GM19397 (cell line): ENCODE measurements around the gene CEPT1.

Experiments
- ATAC-seq: cut with Tn5 transposase; IDR thresholded peaks from one replicate; pipeline ENCODE4 v1.9.1; 2021; ENCODE audit warnings: mild to moderate bottlenecking, moderate library complexity; ENCODE audit not compliant: unreplicated experiment

Gene CEPT1

DNA sequence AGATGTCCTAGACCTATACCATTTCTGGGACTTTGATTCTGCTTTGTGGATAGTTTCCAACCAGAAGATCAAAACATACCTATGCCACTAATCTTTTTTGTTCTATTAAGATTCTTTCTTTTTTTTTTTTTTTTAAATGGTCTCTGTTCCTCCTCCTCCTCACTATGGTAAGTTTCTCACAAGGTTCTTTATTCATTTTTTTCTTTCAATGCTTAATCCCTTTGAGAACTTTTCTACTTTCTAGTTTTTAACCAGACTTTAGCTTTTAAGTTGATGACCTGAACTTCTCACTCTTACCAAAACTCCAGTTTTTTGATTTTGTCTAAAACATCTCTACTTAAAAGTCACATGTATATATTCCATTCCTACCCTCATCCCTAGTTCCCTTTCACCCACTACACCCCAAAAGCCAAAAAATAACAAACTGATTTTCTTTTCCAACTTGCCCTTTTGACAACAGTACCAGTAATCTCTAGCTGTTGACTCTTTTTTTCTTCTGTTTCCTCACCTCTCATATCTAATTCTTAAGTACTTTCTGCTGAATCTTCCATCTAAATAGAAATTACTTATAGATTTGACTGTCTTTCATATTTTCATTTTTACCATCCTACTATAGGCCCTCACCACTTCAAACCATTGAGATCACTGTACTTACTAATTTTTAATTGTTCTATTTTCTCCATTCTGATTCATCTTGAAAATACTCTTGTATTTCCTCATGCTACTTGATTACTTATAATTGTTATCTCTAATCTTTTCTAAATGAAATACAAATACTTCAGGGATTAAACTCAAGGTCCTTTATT lies 6.1 kb downstream of the CEPT1 start:
- no peak for ATAC-seq

DNA sequence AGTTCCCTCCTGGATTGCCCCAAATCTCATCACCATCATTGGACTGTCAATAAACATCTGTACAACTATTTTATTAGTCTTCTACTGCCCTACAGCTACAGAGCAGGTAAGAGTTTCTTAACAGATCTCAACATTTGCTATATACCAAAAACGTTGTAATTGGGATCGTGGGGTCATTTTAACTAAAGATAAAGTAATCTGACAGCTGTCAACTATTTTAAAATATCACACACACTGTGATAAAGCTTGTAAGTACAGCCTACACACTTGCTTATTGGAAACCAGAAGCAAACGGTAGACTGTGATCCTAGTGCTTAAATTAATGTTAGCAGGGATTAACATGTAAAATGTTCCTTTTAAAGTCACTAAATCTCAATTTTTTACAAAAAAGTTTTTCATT lies 7.9 kb downstream of the CEPT1 start:
- no peak for ATAC-seq

DNA sequence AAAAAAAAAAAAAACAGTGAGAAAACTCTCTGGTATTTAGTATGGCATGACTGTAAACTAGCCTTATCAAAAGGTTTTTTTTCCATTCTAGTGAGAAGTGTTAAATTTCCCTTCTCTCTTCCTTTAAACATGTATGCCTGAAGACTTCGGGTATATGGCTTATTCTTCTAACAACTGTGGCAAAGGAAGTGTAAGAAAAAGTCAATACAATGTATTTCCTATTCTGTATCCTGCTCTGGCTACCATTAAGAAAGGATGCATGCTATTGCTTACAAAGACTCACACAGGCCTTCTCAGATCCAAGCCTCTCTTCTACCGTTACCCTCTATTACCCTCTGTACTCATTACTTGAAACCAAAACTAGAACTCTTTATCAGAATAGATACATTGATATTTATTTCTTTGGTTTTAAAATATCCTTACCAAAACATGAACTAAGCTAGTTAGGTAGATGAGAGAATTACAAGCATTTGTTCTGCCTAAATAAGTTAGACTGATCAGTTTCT lies 8.4 kb downstream of the CEPT1 start:
- no peak for ATAC-seq

DNA sequence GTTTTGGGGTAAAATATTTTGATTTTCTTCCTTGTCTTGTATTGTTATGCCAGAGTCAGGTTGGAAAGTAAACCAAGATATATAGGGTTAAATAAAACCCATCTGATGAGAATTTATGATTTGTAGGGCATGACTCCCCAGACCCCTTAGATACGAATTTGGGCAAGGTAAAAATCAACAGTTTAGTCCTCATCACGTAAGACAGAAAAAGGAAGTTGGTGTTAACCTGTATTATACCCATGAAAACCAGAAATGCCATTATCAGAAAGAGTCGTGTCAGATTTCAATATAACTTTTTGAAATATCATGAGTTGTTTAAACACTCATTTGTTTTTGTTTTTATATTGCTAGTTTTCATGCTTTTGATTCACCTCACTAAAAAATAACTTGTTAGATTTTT lies 11.8 kb downstream of the CEPT1 start:
- ATAC-seq, result no peak

DNA sequence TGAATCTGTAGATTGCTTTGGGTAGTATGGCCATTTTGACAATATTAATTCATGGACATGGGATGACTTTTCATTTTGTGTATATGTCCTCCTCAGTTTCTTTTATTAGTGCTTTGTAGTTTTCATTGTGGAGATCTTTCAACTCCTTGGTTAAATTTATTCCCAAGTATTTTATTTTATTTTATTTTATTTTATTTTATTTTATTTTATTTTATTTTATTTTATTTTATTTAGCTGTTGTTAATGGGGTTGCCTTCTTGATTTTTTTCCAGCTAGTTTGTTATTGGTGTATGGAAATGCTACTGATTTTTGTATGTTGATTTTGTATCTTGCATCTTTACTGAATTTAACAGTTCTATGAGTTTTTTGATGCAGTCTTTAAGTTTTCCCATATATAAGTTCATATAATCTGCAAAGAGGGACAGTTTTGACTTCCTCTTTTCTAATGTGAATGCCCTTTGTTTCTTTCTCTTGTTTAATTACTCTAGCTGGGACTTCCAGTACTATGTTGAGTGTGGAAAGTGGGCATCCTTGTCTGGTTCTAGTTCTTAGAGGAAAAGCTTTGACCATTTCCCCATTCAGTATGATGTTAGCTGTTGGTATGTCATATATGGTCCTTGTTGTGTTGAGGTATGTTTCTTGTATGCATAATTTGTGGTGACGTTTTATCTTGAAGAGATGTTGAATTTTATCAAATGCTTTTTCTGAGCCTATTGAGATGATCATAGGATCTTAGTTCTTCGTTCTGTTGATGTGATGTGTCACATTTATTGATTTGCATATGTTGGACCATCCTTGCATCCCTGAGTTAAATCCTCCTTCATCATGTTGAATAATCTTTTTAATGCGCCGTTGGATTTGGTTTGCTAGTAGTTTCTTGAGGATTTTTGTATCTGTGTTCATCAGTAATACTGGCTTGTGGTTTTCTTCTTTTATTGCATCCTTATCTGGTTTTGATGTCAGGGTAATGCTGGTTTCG lies 14.3 kb downstream of the CEPT1 start:
- no peak for ATAC-seq

DNA sequence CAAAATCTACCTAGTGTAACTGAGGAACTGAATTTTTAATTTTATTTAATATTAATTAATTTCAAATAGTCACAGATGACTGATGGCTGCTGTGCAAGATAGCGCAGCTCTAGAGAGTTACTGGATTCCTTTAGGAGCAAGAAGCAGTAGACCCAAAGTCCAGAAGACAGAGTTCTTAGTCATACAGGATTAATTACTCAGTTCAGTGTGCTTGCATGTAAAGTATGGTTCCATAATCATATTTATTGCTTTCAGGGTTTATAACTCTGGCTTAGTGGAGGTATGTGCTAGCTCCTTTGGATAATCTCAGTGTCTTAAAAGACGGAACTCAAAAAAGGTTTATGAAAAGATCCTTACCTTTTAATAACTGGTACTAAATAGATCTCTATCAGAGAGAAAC lies 17.4 kb downstream of the CEPT1 start:
- no peak for ATAC-seq

DNA sequence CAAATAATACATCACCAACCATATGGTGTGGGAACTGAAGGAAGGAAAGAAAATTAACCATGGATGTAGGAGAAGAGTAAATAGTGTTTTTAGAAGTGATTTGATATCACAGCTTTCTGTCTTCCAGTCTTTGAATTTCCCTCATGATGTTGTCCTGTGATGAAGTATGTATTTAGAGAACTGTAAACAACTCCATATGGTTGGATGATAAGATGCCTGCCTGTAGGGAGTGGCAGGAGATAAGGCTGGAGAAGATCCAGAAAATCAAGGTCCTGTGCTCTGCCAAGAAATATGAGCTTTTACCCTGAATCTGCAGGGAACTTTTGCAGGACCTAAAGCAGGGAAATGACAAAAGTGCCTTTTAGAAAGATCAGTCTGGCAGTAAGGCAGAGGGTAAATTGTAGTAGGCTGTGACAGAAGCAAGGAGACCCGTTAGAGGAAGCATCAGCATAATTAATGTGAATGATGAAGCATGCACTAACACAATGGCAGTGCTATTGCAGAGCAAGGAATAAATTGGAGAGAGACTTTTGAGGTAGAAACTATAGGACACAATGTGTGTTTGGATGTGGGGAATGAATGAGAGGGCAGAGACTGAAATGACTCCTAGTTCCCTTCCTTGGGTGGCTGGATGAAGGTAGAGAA lies 21.9 kb downstream of the CEPT1 start:
- no peak for ATAC-seq

DNA sequence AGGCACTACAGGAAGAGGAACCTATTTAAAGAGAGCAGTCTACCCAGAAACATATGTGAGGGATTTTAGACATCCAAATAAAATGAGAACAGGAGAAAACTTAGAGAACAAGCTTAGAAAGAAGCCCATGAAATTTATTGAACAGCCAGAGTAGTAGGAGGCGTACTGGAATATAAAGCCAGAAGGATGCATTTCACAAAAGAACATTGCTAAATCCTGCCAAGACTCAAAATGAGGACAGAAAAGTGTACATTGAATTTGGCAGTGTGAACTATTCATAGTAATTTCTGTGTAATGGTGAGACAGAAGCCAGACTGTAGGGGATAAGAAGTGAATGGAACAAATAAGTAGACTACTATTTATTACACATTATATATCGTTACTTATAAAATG lies 22.5 kb downstream of the CEPT1 start:
- no peak for ATAC-seq

DNA sequence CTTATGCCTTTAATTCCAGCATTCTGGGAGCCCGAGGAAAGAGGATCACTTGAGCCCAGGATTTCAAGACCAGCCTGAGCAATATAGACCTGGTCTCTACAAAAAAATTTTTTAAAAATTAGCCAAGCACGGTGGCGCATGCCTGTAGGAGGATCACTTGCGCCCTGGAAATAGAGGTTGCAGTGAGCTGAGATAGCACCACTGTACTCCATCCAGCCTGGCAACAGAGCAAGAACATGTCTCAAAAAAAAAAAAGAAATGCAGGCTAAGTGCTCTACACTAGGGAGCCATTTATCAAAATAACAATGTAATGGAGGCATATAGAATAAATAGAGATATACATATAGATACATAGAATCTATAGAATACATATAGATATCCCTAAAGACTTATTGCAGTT lies 23.3 kb downstream of the CEPT1 start:
- no peak for ATAC-seq

DNA sequence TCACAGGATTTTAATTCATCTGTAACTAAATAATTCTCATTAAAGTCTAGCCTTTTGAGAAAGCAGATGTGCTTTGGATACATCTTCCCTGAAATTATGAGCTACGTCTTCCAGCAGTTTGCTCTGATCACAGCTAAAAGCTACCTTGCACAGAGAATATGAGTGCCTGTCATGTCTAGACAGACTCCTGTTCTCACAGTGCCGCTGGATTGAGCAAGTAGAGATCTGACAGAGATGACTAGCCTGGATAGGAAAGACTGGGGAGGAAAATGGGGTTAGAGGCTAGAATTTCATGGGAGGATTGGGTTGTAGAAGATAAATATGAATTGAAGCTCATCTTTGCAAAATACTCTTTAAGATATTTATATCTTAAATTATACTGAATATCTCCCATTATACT lies 24.1 kb downstream of the CEPT1 start:
- no peak for ATAC-seq

DNA sequence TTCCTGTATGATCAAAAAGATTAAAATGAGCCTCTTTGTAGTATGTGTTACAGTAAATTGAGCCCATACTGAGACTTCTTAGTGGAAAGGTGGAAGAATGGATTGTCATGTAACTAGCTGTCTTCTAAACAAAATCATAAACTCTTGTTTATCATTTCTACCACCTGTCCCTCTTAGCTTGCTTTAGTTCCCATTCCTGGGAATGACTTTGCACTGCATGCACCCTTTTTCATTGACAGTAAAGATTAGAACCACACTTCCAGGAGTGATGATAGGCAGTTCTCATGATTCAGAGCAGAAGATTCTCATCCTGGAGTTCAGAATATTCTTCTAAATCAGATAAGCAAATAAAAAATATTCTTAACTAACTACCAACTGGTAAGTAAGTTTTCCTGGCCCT lies 32.4 kb downstream of the CEPT1 start:
- ATAC-seq, result no peak

DNA sequence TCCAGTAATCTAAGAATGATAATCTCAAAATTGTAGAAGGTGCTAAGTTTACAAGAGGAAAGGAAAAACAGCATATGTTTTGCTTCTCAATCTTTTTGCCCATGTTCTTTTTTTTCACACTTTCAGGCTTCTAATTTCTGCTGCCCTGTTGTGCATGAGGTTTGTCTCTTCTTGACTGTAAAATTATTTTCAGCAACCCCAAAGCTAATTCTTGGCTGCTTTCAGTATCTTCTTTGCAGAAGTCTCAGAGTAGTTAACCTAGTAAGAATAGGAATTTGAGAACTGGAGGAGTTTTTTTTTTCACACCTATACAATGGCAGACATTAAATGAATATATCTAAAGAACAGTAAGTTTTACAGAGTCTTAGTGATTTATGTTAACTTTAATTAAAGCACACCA lies 34.0 kb downstream of the CEPT1 start:
- no peak for ATAC-seq

DNA sequence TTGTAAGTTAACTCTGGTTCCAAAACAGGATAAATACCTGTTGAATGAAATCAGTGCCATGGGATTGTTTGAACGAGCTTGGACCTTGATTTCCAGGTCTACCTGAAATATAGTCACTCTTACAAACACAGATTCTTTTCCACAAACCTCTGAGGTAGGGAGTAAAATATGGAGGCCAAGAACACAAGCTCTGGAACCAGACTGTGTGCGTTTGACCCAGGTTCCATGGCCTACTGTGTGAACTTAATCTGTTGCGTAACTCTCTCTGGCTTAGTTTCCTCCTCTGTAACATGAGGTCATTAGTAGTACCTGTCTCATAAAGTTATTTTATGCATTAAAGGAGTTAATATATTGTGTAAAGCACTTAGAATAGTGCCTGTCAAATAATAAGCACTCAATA lies 35.3 kb downstream of the CEPT1 start:
- no peak for ATAC-seq

DNA sequence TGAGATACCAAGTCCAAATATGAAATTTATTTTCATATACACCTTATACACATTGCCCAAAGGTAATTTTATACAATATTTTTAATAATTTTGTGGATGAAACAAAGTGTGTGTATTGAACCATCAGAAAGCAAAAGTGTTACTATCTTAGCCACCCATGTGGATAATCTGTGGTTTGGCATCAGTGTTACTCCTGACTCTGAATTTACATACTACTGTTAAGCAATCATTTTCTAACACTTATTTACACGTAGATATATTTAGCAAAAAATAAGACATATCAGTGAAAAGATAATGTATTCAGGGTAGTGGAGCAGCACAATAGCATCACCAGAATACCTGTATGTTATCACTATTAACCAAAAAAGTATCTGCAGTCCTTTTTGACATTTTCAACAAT lies 36.7 kb downstream of the CEPT1 start:
- no peak for ATAC-seq

DNA sequence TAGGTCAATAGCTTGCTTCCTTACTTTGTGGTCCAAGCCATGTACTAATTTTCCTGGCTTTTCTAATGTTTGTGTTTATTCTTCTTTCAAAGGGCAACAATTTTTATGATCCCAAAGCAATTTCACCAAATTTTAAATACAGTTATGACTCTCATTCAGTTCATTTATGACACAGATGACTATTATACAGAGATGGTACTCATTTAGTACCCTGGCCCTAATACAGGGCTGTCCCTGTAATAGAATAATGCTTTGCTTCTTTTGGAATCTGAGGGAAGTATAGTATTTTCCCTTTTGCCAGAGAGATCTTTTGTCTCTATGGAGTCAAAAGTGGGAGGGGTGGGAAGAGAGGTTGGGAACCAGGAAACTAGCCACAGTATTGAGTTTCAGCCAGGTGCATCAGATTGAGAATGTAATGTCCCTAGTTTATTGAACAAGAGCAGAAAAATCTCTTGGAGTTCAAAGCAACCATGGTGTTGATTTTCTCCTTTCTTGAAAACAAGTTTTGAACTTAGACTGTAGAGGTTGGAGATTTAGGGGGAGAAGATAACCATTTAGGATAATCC lies 40.0 kb downstream of the CEPT1 start:
- no peak for ATAC-seq

DNA sequence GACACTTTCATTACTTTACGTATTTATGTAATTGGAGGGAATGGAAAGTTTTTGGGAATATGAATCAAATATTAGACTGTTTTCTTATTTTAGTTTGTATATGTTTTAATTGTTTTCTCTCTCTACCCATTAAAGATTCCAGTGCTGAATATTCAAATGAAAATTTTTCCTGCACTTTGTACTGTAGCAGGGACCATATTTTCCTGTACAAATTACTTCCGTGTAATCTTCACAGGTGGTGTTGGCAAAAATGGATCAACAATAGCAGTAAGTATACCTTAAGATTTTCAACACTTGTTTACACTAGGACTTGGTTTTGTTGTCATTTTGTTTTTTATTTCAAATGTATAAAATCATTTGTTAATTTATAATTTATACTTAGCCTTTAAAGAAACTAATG lies 42.0 kb downstream of the CEPT1 start:
- no peak for ATAC-seq

DNA sequence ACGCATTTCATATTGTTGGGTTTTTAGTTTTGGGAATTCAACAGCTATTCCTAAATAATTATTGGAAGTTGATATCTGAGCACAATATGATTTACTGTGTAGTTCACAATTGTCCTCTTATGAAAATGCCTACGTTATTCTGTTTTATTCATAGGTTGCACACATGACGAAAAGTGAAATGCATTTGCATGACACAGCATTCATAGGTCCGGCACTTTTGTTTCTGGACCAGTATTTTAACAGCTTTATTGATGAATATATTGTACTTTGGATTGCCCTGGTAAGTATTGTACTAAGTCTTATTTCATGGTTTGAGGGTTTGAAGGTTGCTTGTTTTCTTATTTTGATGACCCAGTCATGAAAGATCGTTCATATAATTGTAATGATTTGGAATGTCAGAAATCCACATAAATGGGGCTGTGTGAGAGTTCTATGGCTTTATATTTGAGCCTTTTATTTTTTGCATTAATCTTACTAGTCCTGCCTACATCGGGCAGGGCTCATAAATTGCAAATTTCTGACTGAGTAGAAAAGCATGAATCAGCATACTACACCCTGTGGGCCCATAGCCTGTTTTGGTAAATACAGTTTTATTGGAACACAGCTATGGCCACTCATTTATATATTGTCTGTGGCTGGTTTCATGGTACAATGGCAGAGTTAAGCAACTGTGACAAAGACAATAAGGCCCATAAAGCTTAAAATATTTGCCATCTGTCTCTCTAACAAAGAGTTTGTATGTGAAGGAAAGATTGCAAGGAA lies 43.5 kb downstream of the CEPT1 start:
- no peak for ATAC-seq

DNA sequence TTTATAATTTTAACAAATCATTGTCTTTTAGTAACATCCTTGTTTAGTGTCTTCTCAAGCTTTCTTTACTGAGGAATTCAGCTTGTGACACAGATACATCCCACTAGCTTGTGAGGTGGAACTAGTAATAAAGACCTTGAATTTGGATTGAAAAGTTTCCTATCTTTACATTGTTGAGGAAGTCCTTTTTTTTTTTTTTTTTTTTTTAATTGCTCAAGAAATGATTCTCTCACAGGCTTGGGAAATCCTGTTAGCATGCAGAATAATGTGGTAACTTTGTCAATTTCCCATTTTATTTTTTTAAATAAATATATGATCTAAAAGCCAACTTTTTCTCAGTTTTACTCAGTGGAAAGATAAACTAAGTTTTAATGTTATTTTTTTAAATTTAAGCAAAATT lies 44.6 kb downstream of the CEPT1 start:
- no peak for ATAC-seq

DNA sequence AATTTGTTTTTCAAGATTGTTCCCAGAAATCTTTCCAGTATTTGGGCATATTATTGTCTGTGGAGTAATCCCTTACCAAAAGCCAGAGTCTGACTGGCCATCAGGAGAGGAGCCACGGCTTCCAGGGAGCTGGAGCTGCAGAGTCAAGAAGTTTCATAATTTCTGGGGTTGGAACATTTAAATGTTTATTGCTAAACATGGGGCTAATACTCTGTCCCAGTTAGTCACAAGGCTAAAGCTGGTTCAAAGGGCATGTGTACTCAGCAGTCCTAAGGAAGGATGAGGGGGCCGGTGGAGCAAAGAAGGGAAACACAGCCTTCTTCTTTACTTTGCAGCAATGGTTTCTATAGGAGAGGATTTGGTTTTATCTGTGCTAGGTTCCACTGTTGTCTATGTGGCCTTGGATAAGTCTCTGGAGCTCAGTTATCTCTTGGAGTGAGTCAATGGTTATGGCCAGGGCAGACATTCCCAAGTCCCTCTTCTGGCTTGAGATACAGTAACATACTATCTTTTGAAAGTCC lies 51.0 kb downstream of the CEPT1 start:
- ATAC-seq, result no peak

DNA sequence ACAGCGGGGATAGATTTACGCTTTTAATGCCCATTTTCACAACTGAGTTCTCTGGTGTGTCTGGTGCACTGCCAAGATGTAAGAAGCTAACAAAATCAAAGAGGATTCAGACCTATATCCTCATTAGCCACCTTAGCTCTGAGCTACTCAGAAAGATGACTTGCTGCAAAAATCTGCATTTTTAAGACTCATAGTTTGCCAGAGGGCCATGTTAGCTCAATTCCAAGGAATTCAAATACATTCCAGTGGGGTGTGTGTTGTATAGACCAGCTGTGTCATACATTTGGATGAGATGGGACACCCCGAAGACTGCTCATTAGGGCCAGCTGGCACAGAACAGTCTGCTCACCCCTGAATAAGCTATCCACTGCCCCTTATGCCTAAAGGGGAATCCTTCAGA lies 51.5 kb downstream of the CEPT1 start:
- no peak for ATAC-seq
